Ovary (tissue), 3 donors: ENCODE measurements around the gene MGME1.

Source experiments
- EP300 ChIP-seq: sonication (generic); formaldehyde crosslinking; IDR thresholded peaks from one replicate; pipeline ENCODE4 v1.6.1; 2017; ENCODE audit warnings: antibody characterized with exemption
- TF ChIP-seq, protein P1 (sequence below), 3 donors: fragments of 450-650 bp in 2 of 3; fragments of 200-600 bp in 1 of 3; IDR thresholded peaks; one replicate each; pipeline versions ENCODE4 v1.5.1 to v1.8.0; 2016 to 2022; ENCODE audit warnings: antibody characterized with exemption in 3 of 3, mild to moderate bottlenecking in 1 of 3
- donor health status: DM: no; HTN: no; CAD: no.

- no peak for TF ChIP-seq EP300
- TF ChIP-seq, protein P1, sequence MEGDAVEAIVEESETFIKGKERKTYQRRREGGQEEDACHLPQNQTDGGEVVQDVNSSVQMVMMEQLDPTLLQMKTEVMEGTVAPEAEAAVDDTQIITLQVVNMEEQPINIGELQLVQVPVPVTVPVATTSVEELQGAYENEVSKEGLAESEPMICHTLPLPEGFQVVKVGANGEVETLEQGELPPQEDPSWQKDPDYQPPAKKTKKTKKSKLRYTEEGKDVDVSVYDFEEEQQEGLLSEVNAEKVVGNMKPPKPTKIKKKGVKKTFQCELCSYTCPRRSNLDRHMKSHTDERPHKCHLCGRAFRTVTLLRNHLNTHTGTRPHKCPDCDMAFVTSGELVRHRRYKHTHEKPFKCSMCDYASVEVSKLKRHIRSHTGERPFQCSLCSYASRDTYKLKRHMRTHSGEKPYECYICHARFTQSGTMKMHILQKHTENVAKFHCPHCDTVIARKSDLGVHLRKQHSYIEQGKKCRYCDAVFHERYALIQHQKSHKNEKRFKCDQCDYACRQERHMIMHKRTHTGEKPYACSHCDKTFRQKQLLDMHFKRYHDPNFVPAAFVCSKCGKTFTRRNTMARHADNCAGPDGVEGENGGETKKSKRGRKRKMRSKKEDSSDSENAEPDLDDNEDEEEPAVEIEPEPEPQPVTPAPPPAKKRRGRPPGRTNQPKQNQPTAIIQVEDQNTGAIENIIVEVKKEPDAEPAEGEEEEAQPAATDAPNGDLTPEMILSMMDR (IDR thresholded peaks at IDR 0.05), result no peak
Observed at GRCh38 chr20:18011482-18011881, 42.7 kb downstream of the MGME1 start.
